Measurements from ENCODE around the gene PI4K2A.

GRCh38 chr10:97656777-97657176 lies 16.3 kb downstream of the PI4K2A start:
- TF ChIP-seq POLR2A (IDR thresholded peaks at IDR 0.05; ENCODE audit: low read length) (no peak), GATA1 (IDR thresholded peaks at IDR 0.05; ENCODE audit: low read depth, low read length) (no peak)
